ENCODE data around the gene VPS37C. TPM values are rescaled to one million over a fixed set of nuclear protein-coding genes. Genes with fewer than 3 reads are reported as not detected.

VPS37C gene
- total RNA-seq, 1 experiment from 2014 or later, result 19.0 TPM

GRCh38 chr11:61118004-61118403 lies 43.2 kb downstream of the VPS37C start:
- DNase-seq, result no peak
- no peak overlapping the region for H2BK12ac ChIP-seq (ENCODE audit: insufficient read length, low read depth, low read length)
- TF ChIP-seq CTCF (conservative IDR thresholded peaks at IDR 0.05), result no peak
- no peak overlapping the region for H2BK15ac ChIP-seq (ENCODE audit: low read depth, low read length)
- H4K20me1 ChIP-seq (ENCODE audit: control insufficient read depth, insufficient read depth, insufficient read length), result no peaks in the 10 kb centered on the region
- no peaks in the 10 kb centered on the region for H3K23me2 ChIP-seq (ENCODE audit: insufficient read length, low read depth, low read length, poor library complexity, severe bottlenecking)
- WGBS (ENCODE audit: extremely low coverage, insufficient read length, low lambda C conversion rate), result no CpG with 5 or more reads among the region's 9 CpGs
- no peaks in the 10 kb centered on the region for H3K79me1 ChIP-seq (ENCODE audit: insufficient read depth, low read depth, low read length, poor library complexity, severe bottlenecking)
- no peak overlapping the region for H4K91ac ChIP-seq (ENCODE audit: insufficient read length, low read depth, low read length)
- no peaks in the 10 kb centered on the region for H3K4me1 ChIP-seq (ENCODE audit: insufficient read depth, low read length)
- no peak overlapping the region for H4K8ac ChIP-seq (replicated peaks; ENCODE audit: insufficient read length, low read depth, low read length)
- no peak overlapping the region for H3K27ac ChIP-seq (ENCODE audit: insufficient read length, low read depth, low read length)
- no peak overlapping the region for H3K18ac ChIP-seq (ENCODE audit: insufficient read length, low read depth, low read length)
- no peak overlapping the region for H3T11ph ChIP-seq (ENCODE audit: low read length)
- H3K4me3 Mint-ChIP-seq, result no peak overlapping the region
- H3K27ac Mint-ChIP-seq, result no peak overlapping the region
- no peak overlapping the region for H2AFZ ChIP-seq (ENCODE audit: low read length)
- no peaks in the 10 kb centered on the region for H3K36me3 Mint-ChIP-seq (ENCODE audit: insufficient read depth in 1 of 3, low read depth in 3 of 3)
- H3K79me2 ChIP-seq (ENCODE audit: insufficient read depth, low read length), result no peaks in the 10 kb centered on the region
- no peak overlapping the region for H2BK5ac ChIP-seq (ENCODE audit: insufficient read length, low read length)
- no peak overlapping the region for H4K5ac ChIP-seq (ENCODE audit: insufficient read length, low read depth, low read length)
- peaks cover 1% of the 10 kb centered on the region; the same call in 1 of the 2 replicates for H3K27me3 Mint-ChIP-seq (ENCODE audit: low read depth)
- H3K4ac ChIP-seq (ENCODE audit: low read depth, low read length), result no peak overlapping the region
- no peak overlapping the region for H2BK120ac ChIP-seq (ENCODE audit: low read depth, low read length, poor library complexity, severe bottlenecking)
- no peak overlapping the region for H3K23ac ChIP-seq (ENCODE audit: insufficient read length, low read depth, low read length)
- H3K27me3 ChIP-seq (ENCODE audit: insufficient read depth, low read length), result no peaks in the 10 kb centered on the region
- H3K9me3 ChIP-seq (ENCODE audit: control insufficient read depth, low read depth, low read length), result no peaks in the 10 kb centered on the region
- no peaks in the 10 kb centered on the region; a peak in 1 of 5 replicates for H3K9me3 Mint-ChIP-seq
- H2AK5ac ChIP-seq (ENCODE audit: insufficient read length, low read length), result no peak overlapping the region
- no peak overlapping the region for H3K4me2 ChIP-seq (ENCODE audit: insufficient read depth, insufficient read length, low read length)
- no peak overlapping the region for H3K9ac ChIP-seq (ENCODE audit: extremely low read depth, insufficient read length, low read length)
- H3K4me1 Mint-ChIP-seq, result peaks cover 2 to 11% of the 10 kb centered on the region in 2 experiments; a peak in 1 of 4 replicates
- no peak overlapping the region for H2BK20ac ChIP-seq (ENCODE audit: low read depth, low read length, poor library complexity, severe bottlenecking)
- no peak overlapping the region for H3K56ac ChIP-seq (ENCODE audit: insufficient read length, low read depth, low read length)
- H3K14ac ChIP-seq (ENCODE audit: insufficient read depth, low read length), result no peak overlapping the region
